GM19468 (cell line): ENCODE measurements around the gene GXYLT2.
"Not testable (repeated sequence)": the region's sequence is repeated elsewhere in the genome, so short reads cannot be mapped to it uniquely, and the experiment has no call there.

Experiments used
- ATAC-seq: cut with Tn5 transposase; IDR thresholded peaks from one replicate; pipeline ENCODE4 v1.9.1; 2021; ENCODE audit warnings: mild to moderate bottlenecking, moderate library complexity, moderate number of reproducible peaks; ENCODE audit not compliant: unreplicated experiment; ENCODE audit errors: extremely low read depth

GXYLT2 gene

GRCh38 chr3:72999951-73000350, 112.1 kb downstream of the GXYLT2 start:
- ATAC-seq, result no peak

GRCh38 chr3:73003050-73003449, 115.2 kb downstream of the GXYLT2 start:
- ATAC-seq, result not testable (repeated sequence)

GRCh38 chr3:73004316-73004715, 116.5 kb downstream of the GXYLT2 start:
- no peak for ATAC-seq

- ATAC-seq, result no peak
These were observed 120.3 kb downstream of the GXYLT2 start for GRCh38 chr3:73007992-73008712.

- no peak for ATAC-seq
These were observed 121.2 kb downstream of the GXYLT2 start for GRCh38 chr3:73009008-73009407.

GRCh38 chr3:73009750-73010149, 121.9 kb downstream of the GXYLT2 start:
- no peak for ATAC-seq

GRCh38 chr3:73010158-73010557, 122.3 kb downstream of the GXYLT2 start:
- no peak for ATAC-seq

GRCh38 chr3:73018298-73018697, 130.5 kb downstream of the GXYLT2 start:
- no peak for ATAC-seq

- ATAC-seq, result no peak
These were observed 131.1 kb downstream of the GXYLT2 start for GRCh38 chr3:73018790-73019441.

- no peak for ATAC-seq
These were observed 133.5 kb downstream of the GXYLT2 start for GRCh38 chr3:73021301-73021835.

- ATAC-seq, result no peak
These were observed 137.0 kb downstream of the GXYLT2 start for GRCh38 chr3:73024836-73025235.

- ATAC-seq, result no peak
These were observed 138.4 kb downstream of the GXYLT2 start for GRCh38 chr3:73026111-73026759.
